ENCODE measurements around the gene RGS19. TPM values are rescaled to one million over a fixed set of nuclear protein-coding genes. Genes with fewer than 3 reads are reported as not detected.

Gene RGS19
- total and polyA plus RNA-seq, 2 donors from 2014 or later, result 6.8 to 20.2 TPM

DNA sequence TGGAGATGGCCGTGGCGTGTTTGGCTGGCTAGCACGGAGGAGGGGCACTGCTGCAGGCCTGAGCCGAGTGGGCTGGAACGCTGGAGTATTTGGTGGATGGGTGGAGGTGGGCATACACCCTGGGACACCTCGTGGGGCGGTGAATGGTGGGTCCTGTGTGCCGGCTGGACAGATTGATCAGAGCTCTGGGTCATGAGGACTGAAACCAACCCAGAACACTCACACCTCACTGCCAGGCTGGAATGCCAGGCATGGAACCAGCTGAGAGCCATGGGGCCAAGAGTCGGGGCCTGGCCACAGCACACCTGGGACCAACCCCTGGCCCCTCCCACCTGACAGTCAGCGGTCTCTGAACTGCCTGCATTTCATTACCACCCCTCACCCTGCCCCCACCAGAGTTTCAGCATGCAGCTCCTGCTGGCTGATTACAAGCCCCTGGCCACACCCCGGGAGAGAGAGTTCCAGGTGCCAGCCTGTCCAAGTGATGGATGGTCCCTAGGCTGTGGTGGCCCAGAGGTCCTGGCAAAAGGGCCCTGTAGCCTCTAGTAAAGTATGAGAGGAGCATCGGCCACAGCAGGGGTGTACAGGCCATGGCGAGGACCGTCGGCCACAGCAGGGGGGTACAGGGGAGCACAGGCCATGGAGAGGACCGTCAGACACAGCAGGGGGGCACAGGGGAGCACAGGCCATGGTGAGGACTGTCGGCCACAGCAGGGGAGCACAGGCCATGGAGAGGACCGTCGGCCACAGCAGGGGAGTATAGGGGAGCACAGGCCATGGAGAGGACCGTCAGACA is 24.8 kb upstream of the RGS19 start:
- no peaks in the 10 kb centered on the region for H3K36me3 ChIP-seq (ENCODE audit: control insufficient read depth in 2 of 3, insufficient read depth in 3 of 3, low read length in 3 of 3)
- DNase-seq (peak in 3 of 5 donors; percentile 56 to 64 (median 59)), FAIRE-seq (no peak)
- no peak overlapping the region for H3K9ac ChIP-seq (ENCODE audit: low read length in 3 of 3)
- no peaks in the 10 kb centered on the region for H3K4me1 ChIP-seq (ENCODE audit: control insufficient read depth in 2 of 3, insufficient read depth in 2 of 3, low read depth in 1 of 3, low read length in 3 of 3)
- intact Hi-C loops (cut with DNase I), result no loop called here
- H3K4me3 ChIP-seq (ENCODE audit: low read length in 3 of 3), result no peak overlapping the region
- no peak overlapping the region for H3K27ac ChIP-seq (ENCODE audit: low read depth in 2 of 2, low read length in 2 of 2)
- TF ChIP-seq CTCF (IDR thresholded peaks at IDR 0.05; ENCODE audit: borderline replicate concordance, extremely low read depth, insufficient read depth), result no peak
- no peaks in the 10 kb centered on the region for H3K9me3 ChIP-seq (ENCODE audit: control insufficient read depth in 2 of 3, insufficient read depth in 1 of 3, low read length in 3 of 3)
- H3K27me3 ChIP-seq (ENCODE audit: control insufficient read depth, insufficient read depth, low read length), result peaks cover 2% of the 10 kb centered on the region

DNA sequence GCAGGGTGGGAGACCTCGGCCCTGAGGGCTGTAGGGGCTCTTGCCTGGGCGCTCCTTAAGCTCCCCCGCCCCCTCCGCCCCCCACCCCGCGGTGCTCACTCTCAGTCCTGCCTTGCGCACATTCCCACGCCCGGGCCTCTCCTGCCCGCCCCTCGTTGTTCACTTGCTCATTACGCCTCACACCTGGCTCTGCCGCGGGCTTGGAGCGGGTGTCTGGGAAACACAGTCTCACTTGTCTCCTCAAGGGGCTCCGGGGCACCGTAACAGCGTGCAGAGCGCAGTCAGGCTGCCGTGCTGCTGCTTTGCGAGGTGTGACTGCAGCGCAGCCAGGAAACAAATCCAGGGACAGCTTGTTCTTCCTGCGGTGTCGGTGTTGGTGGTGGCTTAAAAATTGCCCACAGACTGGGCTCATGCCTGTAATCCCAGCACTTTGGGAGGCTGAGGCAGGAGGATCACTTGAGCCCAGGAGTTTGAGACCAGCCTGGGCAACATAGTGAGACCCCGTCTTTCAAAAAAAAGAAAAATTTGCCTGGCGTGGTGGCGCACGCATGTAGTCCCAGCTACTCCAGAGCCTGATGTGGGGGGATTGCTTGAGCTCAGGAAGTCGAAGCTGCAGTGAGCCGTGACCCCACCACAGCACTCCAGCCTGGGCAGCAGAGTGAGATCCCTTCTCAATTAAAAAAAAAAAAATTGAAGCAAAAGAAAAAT is 23.5 kb upstream of the RGS19 start:
- H3K27me3 ChIP-seq (ENCODE audit: control insufficient read depth, insufficient read depth, low read length), result peaks cover 2% of the 10 kb centered on the region
- DNase-seq (peak; percentile 79 to 84 (median 81)), FAIRE-seq (no peak)
- H3K9me3 ChIP-seq (ENCODE audit: control insufficient read depth in 2 of 3, insufficient read depth in 1 of 3, low read length in 3 of 3), result no peaks in the 10 kb centered on the region
- no peak overlapping the region for H3K27ac ChIP-seq (ENCODE audit: low read depth in 2 of 2, low read length in 2 of 2)
- H3K9ac ChIP-seq (ENCODE audit: low read length in 3 of 3), result no peak overlapping the region
- no peak for TF ChIP-seq CTCF (IDR thresholded peaks at IDR 0.05; ENCODE audit: borderline replicate concordance, extremely low read depth, insufficient read depth)
- H3K4me1 ChIP-seq (ENCODE audit: control insufficient read depth in 2 of 3, insufficient read depth in 2 of 3, low read depth in 1 of 3, low read length in 3 of 3), result no peaks in the 10 kb centered on the region
- intact Hi-C loops (cut with DNase I), result no loop called here
- no peaks in the 10 kb centered on the region for H3K36me3 ChIP-seq (ENCODE audit: control insufficient read depth in 2 of 3, insufficient read depth in 3 of 3, low read length in 3 of 3)
- no peak overlapping the region for H3K4me3 ChIP-seq (ENCODE audit: low read length in 3 of 3)

DNA sequence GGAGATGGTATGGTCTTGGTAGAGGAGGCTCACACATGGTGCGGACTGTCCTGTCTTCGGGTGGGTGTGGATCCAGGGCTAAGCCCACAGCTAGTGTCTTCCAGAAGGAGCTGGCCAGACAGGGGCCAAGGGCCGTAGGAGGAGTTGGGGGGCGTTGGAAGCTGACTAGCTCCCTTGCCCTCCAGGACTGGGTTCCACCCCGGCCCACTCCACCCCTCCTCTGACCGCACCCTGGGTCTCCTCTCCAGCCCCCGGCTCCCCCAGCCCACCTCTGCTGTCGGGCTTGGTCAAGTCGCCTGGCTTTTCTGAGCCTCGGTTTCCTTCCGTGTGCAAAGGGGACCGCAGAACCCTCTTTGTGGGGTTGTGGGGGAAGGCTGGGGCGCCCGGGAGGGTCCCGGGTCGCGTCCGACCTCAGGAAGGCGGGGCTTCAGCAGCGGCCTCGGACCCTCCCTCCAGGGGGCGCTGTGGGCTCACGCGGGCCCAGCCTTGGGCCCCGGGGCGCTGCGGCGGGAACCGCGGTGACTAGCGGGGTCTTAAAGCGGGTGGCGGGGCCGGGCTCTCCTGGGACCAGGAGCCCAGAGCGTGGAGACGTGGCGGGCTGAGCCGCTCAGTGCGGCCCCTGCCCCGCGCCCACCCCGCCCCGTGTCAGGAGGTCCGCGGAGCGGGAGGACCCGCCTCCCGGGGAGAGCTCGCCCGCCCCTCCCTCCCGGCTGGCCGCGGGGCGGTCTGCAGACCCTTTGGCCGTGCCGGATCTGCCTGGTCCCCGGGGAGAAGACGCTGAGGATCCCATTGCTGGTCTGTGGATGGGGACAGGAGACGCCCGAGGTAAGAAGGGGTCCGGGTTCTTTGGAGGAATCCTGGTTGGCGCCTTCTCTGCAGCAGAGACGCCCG is 22.7 kb upstream of the RGS19 start:
- intact Hi-C loops (cut with DNase I), result no loop called here
- Histone ChIP-seq H3K27me3 (ENCODE audit: control insufficient read depth, insufficient read depth, low read length) (peaks cover 2% of the 10 kb centered on the region), H3K9me3 (ENCODE audit: control insufficient read depth in 2 of 3, insufficient read depth in 1 of 3, low read length in 3 of 3) (no peaks in the 10 kb centered on the region), H3K36me3 (ENCODE audit: control insufficient read depth in 2 of 3, insufficient read depth in 3 of 3, low read length in 3 of 3) (no peaks in the 10 kb centered on the region), H3K4me1 (ENCODE audit: control insufficient read depth in 2 of 3, insufficient read depth in 2 of 3, low read depth in 1 of 3, low read length in 3 of 3) (no peaks in the 10 kb centered on the region), H3K9ac (ENCODE audit: low read length in 3 of 3) (no peak overlapping the region), H3K27ac (ENCODE audit: low read depth in 2 of 2, low read length in 2 of 2) (no peak overlapping the region), H3K4me3 (ENCODE audit: low read length in 3 of 3) (no peak overlapping the region)
- DNase-seq, result peak in 3 of 5 donors; percentile 59 to 71 (median 64)
- TF ChIP-seq CTCF (IDR thresholded peaks at IDR 0.05; ENCODE audit: borderline replicate concordance, extremely low read depth, insufficient read depth), result peak; percentile 38
- FAIRE-seq, result no peak
